SK-N-SH treated with all-trans-retinoic acid at 6 μM for 48 hours (cell line): ENCODE measurements around the gene EMID1.

ENCODE experiments used
- ATAC-seq: fragments of 200-7000 bp; cut with Tn5 transposase; 3 replicates; pipeline ENCODE4 v1.9.1; 2020; ENCODE audit warnings: mild to moderate bottlenecking, moderate library complexity
- BACH2 ChIP-seq: fragments of 250-450 bp; sonication (Bioruptor Pico); IDR thresholded peaks from 2 replicates; pipeline ENCODE4 v1.9.0; 2021; ENCODE audit warnings: mild to moderate bottlenecking, borderline replicate concordance
- CSDC2 ChIP-seq: fragments of 250-450 bp; sonication (Bioruptor Pico); IDR thresholded peaks from 2 replicates; pipeline ENCODE4 v1.5.0; 2020; ENCODE audit warnings: mild to moderate bottlenecking, moderate library complexity
- ESRRG ChIP-seq: fragments of 250-450 bp; sonication (Bioruptor Pico); IDR thresholded peaks from 2 replicates; pipeline ENCODE4 v1.6.1; 2021; ENCODE audit warnings: mild to moderate bottlenecking
- GLIS3 ChIP-seq: fragments of 250-450 bp; sonication (Bioruptor Pico); IDR thresholded peaks from 2 replicates; pipeline ENCODE4 v1.5.0; 2020; ENCODE audit warnings: mild to moderate bottlenecking, moderate library complexity
- ISL1 ChIP-seq: fragments of 250-450 bp; sonication (Bioruptor Pico); IDR thresholded peaks from 2 replicates; pipeline ENCODE4 v2.1.2; 2022; ENCODE audit warnings: mild to moderate bottlenecking, moderate library complexity
- PPARA ChIP-seq: fragments of 250-450 bp; sonication (Bioruptor Pico); IDR thresholded peaks from 2 replicates; pipeline ENCODE4 v1.5.0; 2020; ENCODE audit warnings: mild to moderate bottlenecking, borderline replicate concordance
- RARB ChIP-seq: fragments of 250-450 bp; sonication (Bioruptor Pico); IDR thresholded peaks from 2 replicates; pipeline ENCODE4 v1.8.0; 2021; ENCODE audit warnings: mild to moderate bottlenecking, moderate library complexity
- SNAI2 ChIP-seq: fragments of 250-450 bp; sonication (Bioruptor Pico); IDR thresholded peaks from 2 replicates; pipeline ENCODE4 v1.5.0; 2020; ENCODE audit warnings: mild to moderate bottlenecking, moderate library complexity
- TCF4 ChIP-seq: fragments of 250-450 bp; sonication (Bioruptor Pico); IDR thresholded peaks from 2 replicates; pipeline ENCODE4 v1.8.0; 2021; ENCODE audit warnings: mild to moderate bottlenecking, moderate library complexity, borderline replicate concordance
- TOX ChIP-seq: fragments of 250-450 bp; sonication (Bioruptor Pico); IDR thresholded peaks from 2 replicates; pipeline ENCODE4 v1.8.0; 2021; ENCODE audit warnings: mild to moderate bottlenecking, moderate library complexity, borderline replicate concordance
- ZC3H10 ChIP-seq: fragments of 250-450 bp; sonication (Bioruptor Pico); IDR thresholded peaks from 2 replicates; pipeline ENCODE4 v1.5.1; 2021; ENCODE audit warnings: mild to moderate bottlenecking, moderate library complexity
- ZNF70 ChIP-seq: fragments of 450-650 bp; formaldehyde crosslinking; IDR thresholded peaks from 2 replicates; pipeline ENCODE4 v1.5.0; 2020; ENCODE audit warnings: mild to moderate bottlenecking, moderate library complexity
- ZNF8 ChIP-seq: fragments of 450-650 bp; formaldehyde crosslinking; IDR thresholded peaks from 2 replicates; pipeline ENCODE4 v1.5.0; 2020; ENCODE audit warnings: mild to moderate bottlenecking, moderate library complexity
- TF ChIP-seq, protein P1 (sequence below): fragments of 250-450 bp; sonication (Bioruptor Pico); IDR thresholded peaks from 2 replicates; pipeline ENCODE4 v1.8.0; 2021; ENCODE audit warnings: low read depth, mild to moderate bottlenecking, moderate library complexity, borderline replicate concordance
- TF ChIP-seq, protein P2 (sequence below): fragments of 250-450 bp; sonication (Bioruptor Pico); IDR thresholded peaks from 2 replicates; pipeline ENCODE4 v1.5.1; 2020; ENCODE audit warnings: low read depth, mild to moderate bottlenecking, moderate library complexity
- TF ChIP-seq, protein P3 (sequence below): fragments of 250-450 bp; sonication (Bioruptor Pico); IDR thresholded peaks from 2 replicates; pipeline ENCODE4 v1.5.0; 2020; ENCODE audit warnings: mild to moderate bottlenecking, moderate library complexity

The EMID1 gene

DNA sequence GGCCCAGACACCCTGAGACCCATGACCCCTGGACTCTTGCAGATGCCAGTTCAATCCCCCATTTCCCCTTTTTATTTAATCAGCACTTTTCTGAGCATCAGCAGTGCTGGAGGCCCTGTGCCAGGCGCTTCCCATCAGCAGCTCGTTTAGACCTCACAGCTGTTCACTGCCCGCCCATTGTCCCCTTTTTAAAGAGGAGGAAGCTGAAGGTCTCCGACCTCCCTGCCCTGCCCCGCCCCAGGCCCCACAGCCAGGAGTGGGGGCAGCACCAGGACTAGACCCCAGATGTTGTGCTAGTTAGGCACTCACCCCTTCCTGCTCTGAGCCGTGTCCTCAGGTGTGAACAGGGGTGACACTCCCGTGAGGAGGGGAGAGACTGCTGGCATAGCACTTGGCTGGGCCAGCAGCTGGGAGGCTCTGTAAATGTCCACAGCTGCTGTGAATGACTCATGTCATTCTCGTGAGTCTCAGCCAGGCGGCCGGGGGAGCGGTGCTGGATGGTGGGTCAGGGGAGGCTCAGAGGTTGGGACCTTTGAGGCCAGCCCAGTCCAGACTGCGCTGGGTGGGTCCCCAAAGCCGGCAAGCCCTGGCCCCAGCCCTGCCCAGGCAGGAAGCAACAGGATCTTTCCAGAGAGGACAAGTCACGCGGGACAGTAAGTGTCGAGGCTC is 19.9 kb downstream of the EMID1 start:
- TF ChIP-seq TCF4 (no peak), SNAI2 (no peak), GLIS3 (CRISPR knock-in tag) (no peak)
- TF ChIP-seq, all 23 proteins: peak for 0
- ATAC-seq = peak; percentile 36

DNA sequence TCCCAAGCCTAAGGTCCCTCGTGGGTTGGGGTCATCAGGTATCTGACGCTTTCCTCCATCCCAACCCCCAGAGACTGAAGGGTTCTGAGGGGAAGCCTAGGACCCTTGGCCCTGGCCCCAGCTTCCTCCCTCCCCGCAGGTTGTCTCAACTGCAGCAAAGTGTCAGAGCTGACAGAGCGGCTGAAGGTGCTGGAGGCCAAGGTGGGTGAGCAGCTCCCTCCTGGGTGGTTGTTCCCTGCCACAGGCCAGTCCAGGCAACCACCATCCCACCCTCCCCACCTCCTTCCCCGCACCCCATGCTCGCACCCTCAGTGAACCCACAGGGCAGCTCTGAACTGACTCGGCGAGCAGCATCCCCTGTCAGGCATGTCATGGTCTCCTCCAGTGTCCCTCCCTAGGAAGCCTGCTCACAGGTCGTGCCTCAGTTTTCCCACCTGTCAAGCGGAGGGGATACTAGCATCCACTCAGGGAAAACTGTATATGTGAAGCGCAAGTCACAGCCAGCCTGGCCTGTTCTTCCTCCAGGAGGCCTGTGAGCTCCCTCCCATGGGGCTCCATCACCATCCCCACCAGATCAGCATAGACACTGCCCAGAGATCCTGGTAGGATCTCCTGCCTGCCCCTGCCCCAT is 20.8 kb downstream of the EMID1 start:
- no peak for ATAC-seq

DNA sequence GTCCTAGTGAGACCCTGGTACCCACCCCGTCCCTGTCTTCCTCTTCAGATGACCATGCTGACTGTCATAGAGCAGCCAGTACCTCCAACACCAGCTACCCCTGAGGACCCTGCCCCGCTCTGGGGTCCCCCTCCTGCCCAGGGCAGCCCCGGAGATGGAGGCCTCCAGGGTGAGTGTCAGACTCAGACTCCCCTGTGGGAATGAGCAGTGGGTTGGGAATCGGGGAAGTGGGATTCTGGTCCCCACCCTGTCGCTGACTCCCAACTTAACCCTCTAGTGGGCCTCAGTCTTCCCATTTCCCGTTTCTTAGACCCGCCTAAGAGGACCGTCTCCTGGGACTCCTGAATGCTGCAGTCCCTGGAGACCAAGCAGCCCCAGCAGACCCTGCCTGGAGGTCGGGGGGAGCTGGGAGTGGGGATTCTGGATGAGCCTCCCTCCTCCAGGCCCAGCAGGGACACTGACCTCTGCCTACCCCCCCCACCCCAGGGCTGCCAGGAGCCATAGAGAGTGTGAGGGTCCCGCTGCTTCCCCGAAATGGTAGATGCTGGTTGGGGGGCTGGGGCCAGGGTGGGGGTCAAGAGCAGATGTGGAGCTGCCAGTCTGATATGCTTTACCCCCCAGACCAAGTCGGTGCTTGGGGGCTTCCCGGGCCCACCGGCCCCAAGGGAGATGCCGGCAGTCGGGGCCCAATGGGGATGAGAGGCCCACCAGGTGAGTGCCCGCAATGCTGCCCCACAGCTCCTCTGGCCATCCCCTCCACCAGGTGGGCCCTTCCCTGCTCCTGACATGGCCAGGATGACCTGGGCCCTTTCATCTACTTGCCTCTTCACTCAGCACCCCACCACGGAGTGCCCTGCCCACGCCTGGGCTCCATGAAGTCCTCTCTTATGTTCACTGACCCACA is 25.5 kb downstream of the EMID1 start:
- ATAC-seq = no peak
- TF ChIP-seq, protein P1, sequence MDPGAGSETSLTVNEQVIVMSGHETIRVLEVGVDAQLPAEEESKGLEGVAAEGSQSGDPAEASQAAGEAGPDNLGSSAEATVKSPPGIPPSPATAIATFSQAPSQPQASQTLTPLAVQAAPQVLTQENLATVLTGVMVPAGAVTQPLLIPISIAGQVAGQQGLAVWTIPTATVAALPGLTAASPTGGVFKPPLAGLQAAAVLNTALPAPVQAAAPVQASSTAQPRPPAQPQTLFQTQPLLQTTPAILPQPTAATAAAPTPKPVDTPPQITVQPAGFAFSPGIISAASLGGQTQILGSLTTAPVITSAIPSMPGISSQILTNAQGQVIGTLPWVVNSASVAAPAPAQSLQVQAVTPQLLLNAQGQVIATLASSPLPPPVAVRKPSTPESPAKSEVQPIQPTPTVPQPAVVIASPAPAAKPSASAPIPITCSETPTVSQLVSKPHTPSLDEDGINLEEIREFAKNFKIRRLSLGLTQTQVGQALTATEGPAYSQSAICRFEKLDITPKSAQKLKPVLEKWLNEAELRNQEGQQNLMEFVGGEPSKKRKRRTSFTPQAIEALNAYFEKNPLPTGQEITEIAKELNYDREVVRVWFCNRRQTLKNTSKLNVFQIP (CRISPR knock-in tag) = no peak
- TF ChIP-seq PPARA (no peak), BACH2 (CRISPR knock-in tag) (no peak), ZNF8 (CRISPR knock-in tag) (no peak), CSDC2 (CRISPR knock-in tag) (no peak), ESRRG (CRISPR knock-in tag) (no peak), RARB (CRISPR knock-in tag) (no peak)

More for the DNA sequence above, 20.8 kb downstream of the EMID1 start:
- TF ChIP-seq RARB (CRISPR knock-in tag) (no peak), ZNF70 (CRISPR knock-in tag) (no peak), PPARA (no peak), ZC3H10 (CRISPR knock-in tag) (no peak)
- TF ChIP-seq, protein P2, sequence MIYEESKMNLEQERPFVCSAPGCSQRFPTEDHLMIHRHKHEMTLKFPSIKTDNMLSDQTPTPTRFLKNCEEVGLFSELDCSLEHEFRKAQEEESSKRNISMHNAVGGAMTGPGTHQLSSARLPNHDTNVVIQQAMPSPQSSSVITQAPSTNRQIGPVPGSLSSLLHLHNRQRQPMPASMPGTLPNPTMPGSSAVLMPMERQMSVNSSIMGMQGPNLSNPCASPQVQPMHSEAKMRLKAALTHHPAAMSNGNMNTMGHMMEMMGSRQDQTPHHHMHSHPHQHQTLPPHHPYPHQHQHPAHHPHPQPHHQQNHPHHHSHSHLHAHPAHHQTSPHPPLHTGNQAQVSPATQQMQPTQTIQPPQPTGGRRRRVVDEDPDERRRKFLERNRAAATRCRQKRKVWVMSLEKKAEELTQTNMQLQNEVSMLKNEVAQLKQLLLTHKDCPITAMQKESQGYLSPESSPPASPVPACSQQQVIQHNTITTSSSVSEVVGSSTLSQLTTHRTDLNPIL (CRISPR knock-in tag) = no peak
- TF ChIP-seq, protein P3, sequence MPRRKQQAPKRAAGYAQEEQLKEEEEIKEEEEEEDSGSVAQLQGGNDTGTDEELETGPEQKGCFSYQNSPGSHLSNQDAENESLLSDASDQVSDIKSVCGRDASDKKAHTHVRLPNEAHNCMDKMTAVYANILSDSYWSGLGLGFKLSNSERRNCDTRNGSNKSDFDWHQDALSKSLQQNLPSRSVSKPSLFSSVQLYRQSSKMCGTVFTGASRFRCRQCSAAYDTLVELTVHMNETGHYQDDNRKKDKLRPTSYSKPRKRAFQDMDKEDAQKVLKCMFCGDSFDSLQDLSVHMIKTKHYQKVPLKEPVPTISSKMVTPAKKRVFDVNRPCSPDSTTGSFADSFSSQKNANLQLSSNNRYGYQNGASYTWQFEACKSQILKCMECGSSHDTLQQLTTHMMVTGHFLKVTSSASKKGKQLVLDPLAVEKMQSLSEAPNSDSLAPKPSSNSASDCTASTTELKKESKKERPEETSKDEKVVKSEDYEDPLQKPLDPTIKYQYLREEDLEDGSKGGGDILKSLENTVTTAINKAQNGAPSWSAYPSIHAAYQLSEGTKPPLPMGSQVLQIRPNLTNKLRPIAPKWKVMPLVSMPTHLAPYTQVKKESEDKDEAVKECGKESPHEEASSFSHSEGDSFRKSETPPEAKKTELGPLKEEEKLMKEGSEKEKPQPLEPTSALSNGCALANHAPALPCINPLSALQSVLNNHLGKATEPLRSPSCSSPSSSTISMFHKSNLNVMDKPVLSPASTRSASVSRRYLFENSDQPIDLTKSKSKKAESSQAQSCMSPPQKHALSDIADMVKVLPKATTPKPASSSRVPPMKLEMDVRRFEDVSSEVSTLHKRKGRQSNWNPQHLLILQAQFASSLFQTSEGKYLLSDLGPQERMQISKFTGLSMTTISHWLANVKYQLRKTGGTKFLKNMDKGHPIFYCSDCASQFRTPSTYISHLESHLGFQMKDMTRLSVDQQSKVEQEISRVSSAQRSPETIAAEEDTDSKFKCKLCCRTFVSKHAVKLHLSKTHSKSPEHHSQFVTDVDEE (CRISPR knock-in tag) = no peak

DNA sequence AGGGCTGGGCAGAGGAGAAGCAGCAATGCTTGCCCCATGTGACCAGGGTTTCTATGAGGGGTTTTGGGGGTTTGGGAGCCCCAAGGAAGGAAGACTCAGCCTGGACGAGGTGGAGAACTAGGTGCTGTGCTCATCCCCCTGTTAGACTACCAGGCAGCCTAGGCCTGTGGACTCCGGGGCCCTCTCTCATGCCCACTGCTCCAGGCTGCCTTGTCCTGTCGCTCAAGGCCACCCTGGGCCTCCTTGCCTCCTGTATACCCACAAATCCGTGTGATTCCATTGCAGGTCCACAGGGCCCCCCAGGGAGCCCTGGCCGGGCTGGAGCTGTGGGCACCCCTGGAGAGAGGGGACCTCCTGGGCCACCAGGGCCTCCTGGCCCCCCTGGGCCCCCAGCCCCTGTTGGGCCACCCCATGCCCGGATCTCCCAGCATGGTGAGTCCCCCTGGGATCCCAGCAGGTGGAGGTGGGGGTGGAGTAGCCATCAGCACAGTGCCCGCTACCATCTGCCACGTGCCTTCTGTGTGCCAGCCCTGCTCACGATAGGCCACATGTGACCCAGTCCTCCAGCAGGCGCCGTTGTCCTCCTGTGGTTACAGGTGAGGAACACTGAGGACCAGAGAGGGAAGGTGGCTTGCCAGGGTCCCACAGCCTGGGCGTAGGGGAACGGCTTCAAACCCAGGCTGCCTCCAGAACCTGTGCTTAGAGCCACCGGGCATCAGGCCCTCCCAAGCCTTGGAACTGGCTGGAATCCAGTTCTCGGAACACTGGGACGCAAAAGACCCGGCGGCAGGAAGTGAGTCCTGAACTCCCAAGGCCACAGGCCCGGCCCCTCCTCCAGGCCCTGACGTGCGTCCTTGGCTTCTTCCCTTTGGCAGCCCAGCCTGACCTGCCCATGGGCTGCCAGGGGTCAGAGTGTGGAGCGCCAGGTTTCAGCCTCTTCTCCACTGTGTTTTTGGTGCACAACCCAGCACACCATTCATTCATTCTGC is 26.6 kb downstream of the EMID1 start:
- ATAC-seq = no peak
- TF ChIP-seq ZNF70 (CRISPR knock-in tag) (no peak), ISL1 (CRISPR knock-in tag) (no peak), TCF4 (no peak), CSDC2 (CRISPR knock-in tag) (no peak), RARB (CRISPR knock-in tag) (no peak), ESRRG (CRISPR knock-in tag) (no peak), TOX (CRISPR knock-in tag) (no peak)
- TF ChIP-seq, protein P2 (CRISPR knock-in tag) = no peak
